Activated T-helper 17 cell treated with anti-CD3 and anti-CD28 coated beads, Interleukin-2, amount 50 U/mL, for 72 hours (primary cell): ENCODE results near the gene TAF9. TPM values are rescaled to one million over a fixed set of nuclear protein-coding genes. Genes with fewer than 3 reads are reported as not detected.
"Not testable (repeated sequence)": the region's sequence is repeated elsewhere in the genome, so short reads cannot be mapped to it uniquely, and the experiment has no call there.

Experiments used
- ATAC-seq: fragments of 150-1000 bp; cut with Tn5 transposase; replicated peaks from 2 replicates; pipeline ENCODE4 v1.10.0; 2021; ENCODE audit warnings: mild to moderate bottlenecking, moderate library complexity
- H3K27ac Mint-ChIP-seq: one replicate; pipeline ENCODE4 v1.8.0; 2022; ENCODE audit warnings: mixed read lengths
- H3K27me3 Mint-ChIP-seq: one replicate; pipeline ENCODE4 v1.8.0; 2022; ENCODE audit warnings: mixed read lengths
- H3K36me3 Mint-ChIP-seq: one replicate; pipeline ENCODE4 v1.8.0; 2022; ENCODE audit warnings: low read depth, mild to moderate bottlenecking, mixed read lengths
- H3K4me1 Mint-ChIP-seq: one replicate; pipeline ENCODE4 v1.8.0; 2022; ENCODE audit warnings: mixed read lengths
- H3K4me3 Mint-ChIP-seq: one replicate; pipeline ENCODE4 v1.8.0; 2022; ENCODE audit warnings: mild to moderate bottlenecking, mixed read lengths
- H3K9me3 Mint-ChIP-seq: one replicate; pipeline ENCODE4 v1.8.0; 2022; ENCODE audit warnings: mixed read lengths
- total RNA-seq, 2 donors: library from RNA; stranded (reverse); gene quantifications; one replicate each; pipeline ENCODE4 v1.2.3, GENCODE V29; 2022

Gene TAF9
- total RNA-seq, 2 donors from 2014 or later = 60.0 to 89.0 TPM

DNA sequence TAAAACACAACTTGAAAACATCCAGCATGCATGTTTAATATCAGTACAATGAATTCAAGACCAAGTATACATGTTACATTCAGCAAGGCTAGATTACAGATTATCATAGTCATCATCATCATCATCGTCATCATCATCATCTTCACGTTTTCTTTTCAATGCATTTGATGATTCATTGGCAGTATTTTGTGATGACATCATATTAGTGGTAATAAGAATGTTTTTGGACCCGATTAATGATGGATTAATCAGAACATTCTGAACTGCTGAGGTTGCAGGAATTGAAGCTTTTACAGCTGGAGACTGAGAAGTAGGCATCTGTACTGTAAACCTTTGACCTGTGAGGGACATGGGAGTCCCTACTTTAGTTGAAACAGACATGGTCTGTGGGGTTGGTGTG is 4.5 kb downstream of the TAF9 start:
- Mint-ChIP-seq H3K4me1 (peaks cover 12% of the 10 kb centered on the region), H3K36me3 (peaks cover 99% of the 10 kb centered on the region), H3K4me3 (no peak overlapping the region), H3K9me3 (no peaks in the 10 kb centered on the region), H3K27ac (no peak overlapping the region), H3K27me3 (no peaks in the 10 kb centered on the region)
- no peak for ATAC-seq

DNA sequence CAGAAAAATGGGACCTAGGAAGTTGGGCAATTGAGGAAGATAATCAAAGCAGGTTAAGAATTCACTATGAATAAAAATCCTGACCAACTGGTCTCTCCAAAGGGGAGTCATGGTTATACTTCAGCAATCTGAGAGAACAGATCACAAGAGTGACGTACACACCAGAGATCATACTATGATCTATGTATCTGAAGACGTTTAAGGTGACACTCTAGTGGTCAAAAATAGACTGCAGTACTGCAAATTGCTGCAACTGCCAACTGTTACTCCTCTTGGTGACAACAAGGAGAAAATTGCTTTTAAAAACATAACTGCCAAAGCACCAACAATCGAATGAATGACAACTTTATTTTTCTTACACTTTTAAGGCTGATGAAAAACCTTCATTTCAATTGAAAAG is 4.9 kb downstream of the TAF9 start:
- Mint-ChIP-seq H3K27ac (no peak overlapping the region), H3K36me3 (peaks cover 99% of the 10 kb centered on the region), H3K4me1 (peaks cover 12% of the 10 kb centered on the region), H3K9me3 (no peaks in the 10 kb centered on the region), H3K27me3 (no peaks in the 10 kb centered on the region), H3K4me3 (no peak overlapping the region)
- no peak for ATAC-seq

DNA sequence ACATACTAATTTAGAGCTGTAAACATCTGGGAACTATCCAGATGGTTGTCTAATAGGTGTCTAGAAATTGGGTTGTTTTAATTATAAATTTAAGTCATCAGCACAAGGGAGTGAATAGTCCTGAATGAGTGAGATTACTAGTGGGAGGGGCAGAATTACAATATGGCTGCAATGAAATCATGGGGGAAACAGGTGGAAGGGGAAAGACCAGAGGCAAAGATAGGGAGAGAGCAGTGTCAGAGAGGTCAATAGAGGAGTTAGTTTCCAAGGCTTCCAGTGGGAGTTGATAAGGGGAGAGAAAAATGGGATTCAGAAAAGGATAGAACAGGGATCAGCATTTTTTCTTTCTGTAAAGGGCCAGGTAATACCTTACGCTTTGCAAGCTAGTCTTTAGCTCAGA is 8.9 kb downstream of the TAF9 start:
- H3K4me3 Mint-ChIP-seq = no peak overlapping the region
- no peak for ATAC-seq
- peak overlapping the region; percentile 0 for H3K27ac Mint-ChIP-seq
- H3K27me3 Mint-ChIP-seq = no peaks in the 10 kb centered on the region
- H3K4me1 Mint-ChIP-seq = peaks cover 5% of the 10 kb centered on the region
- no peaks in the 10 kb centered on the region for H3K9me3 Mint-ChIP-seq
- peaks cover 92% of the 10 kb centered on the region for H3K36me3 Mint-ChIP-seq

DNA sequence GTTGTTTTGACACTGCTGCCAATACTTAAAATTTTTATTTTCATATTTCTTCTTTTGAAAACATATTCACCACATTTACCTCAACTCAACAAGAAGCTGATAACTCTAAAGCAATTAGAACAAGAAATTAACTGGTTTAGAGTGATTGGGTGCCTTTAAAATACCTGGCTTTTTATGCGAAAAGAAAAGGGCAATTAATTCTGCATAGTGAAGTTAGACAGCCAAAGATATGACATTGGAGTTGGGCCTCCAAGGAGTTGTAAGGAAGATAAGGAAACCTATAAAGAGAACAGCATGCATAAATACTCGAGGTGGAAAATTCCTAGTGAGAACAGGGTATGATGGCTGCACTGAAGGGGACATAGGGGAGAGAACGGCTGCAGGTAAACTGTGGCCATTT is 9.6 kb downstream of the TAF9 start:
- peaks cover 5% of the 10 kb centered on the region for H3K4me1 Mint-ChIP-seq
- H3K27ac Mint-ChIP-seq = no peak overlapping the region
- no peak for ATAC-seq
- no peaks in the 10 kb centered on the region for H3K9me3 Mint-ChIP-seq
- H3K4me3 Mint-ChIP-seq = no peak overlapping the region
- peaks cover 92% of the 10 kb centered on the region for H3K36me3 Mint-ChIP-seq
- H3K27me3 Mint-ChIP-seq = no peaks in the 10 kb centered on the region

DNA sequence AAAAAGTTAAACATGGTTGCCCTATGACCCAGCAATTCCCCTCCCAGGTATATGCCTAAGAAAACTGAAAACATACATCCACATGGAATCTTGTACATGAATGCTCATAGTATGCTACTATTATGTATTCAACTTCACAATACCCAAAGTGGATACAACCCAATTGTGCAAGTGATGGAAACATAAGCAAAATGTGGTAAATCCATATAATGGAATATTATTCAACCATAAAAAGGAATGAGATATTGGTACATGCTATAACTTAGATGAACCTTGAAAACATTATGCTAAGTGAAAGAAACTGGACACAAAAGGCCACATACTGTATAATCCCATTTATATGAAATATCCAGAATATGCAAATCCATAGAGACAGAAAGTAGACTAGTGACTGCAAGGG is 18.7 kb downstream of the TAF9 start:
- ATAC-seq = no peak
- H3K9me3 Mint-ChIP-seq = no peaks in the 10 kb centered on the region
- peaks cover 56% of the 10 kb centered on the region for H3K36me3 Mint-ChIP-seq
- no peak overlapping the region for H3K27ac Mint-ChIP-seq
- H3K27me3 Mint-ChIP-seq = no peaks in the 10 kb centered on the region
- H3K4me3 Mint-ChIP-seq = no peak overlapping the region
- no peaks in the 10 kb centered on the region for H3K4me1 Mint-ChIP-seq

DNA sequence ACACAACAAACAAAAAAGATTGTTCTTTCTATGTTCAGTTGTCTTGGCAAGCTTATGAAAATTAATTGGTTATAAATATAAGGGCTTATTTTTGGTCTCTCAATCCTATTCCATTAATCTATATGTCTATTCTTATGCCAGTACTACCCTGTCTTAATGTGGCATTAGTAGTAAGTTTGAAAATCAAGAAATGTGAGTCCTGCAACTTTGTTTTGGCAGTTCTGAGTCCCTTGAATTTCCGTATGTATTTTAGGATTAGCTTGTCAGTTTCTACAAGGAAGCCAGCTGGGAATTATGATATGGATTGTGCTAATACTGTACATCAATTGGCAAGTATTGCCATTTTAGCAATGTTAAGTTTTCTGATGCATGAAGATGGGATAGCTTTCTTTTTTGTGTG is 26.2 kb downstream of the TAF9 start:
- H3K4me1 Mint-ChIP-seq = no peaks in the 10 kb centered on the region
- no peak for ATAC-seq
- H3K27me3 Mint-ChIP-seq = no peaks in the 10 kb centered on the region
- no peak overlapping the region for H3K27ac Mint-ChIP-seq
- H3K4me3 Mint-ChIP-seq = no peak overlapping the region
- no peaks in the 10 kb centered on the region for H3K36me3 Mint-ChIP-seq
- no peaks in the 10 kb centered on the region for H3K9me3 Mint-ChIP-seq

DNA sequence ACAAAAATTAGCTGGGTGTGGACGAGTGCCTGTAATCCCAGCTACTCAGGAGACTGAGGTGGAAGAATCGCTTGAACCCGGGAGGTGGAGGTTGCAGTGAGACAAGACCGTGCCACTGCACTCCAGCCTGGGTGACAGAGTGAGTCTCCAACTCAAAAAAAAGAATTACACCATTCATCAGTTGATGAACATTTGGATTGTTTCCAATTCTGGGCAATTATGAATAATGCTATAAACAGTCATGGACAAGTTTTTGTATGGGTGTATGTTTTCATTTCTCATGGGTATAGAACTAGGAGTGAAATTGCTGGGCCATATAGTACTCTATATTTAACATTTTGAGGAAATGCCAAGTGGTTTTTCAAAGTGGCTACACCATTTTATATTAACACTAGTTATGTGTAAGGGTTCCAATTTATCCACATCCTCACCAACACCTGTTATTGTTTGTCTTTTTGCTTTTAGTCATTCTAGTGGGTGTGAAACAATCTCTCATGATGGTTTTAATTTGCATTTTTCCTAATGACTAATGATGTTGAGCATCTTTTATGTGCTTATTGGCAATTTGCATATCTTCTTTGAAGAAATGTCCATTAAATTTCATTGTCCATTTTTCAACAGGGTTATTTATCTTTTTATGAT is 27.7 kb downstream of the TAF9 start:
- peak; percentile 45 for ATAC-seq
- Mint-ChIP-seq H3K9me3 (no peaks in the 10 kb centered on the region), H3K27me3 (no peaks in the 10 kb centered on the region), H3K27ac (no peak overlapping the region), H3K4me1 (no peaks in the 10 kb centered on the region), H3K4me3 (no peak overlapping the region), H3K36me3 (no peaks in the 10 kb centered on the region)

DNA sequence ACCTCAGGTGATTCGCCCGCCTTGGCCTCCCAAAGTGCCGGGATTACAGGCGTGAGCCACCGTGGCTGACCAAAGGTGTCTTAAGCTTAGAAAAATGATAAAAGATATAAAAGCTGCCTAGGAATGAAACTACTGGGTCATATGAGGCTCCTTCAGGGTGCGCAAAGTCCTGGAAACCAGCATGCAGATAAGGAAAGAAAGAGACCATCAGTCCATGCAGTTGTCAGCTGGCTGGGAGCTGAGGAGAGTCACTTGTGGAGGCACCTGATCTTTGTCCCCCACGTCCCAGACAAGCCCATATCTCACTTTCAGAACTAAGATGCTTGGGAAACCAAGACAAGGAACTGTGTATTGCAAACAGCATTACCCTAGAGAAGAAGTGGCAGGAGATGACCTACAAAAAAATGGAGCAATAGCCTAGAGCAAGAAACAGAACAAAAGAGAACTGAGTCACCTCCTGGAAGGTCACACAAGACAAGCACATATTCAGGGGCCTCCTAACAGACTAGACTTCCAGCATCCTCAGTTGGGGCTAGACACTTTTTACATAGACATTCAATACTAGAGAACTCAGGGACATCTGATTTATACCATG is 33.9 kb downstream of the TAF9 start:
- Mint-ChIP-seq H3K4me1 (peaks cover 17% of the 10 kb centered on the region), H3K9me3 (no peaks in the 10 kb centered on the region), H3K36me3 (peaks cover 5% of the 10 kb centered on the region), H3K4me3 (no peak overlapping the region), H3K27ac (no peak overlapping the region), H3K27me3 (no peaks in the 10 kb centered on the region)
- no peak for ATAC-seq

DNA sequence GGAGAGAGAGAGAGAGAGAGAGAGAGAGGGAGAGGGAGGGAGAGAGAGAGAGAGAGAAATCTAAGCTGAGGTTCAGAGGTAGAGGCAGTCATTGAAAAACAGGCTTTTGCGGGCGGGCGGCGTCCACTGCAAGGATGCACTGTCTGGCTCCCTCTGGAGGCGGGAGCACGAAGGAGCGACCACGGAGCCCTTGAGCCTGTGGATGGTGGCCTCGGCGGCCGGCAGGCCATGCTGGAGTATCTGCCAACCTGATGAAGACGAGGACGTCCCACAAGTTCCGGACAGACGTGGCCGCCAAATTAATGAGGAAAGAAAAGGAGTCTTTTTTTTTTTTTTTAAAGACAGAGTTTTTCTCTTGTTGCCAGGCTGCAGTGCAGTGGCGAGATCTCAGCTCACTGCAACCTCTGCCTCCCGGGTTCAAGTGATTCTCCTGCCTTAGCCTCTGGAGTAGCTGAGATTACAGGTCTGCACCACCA is 34.5 kb downstream of the TAF9 start:
- H3K4me3 Mint-ChIP-seq = peak overlapping the region; percentile 37
- H3K27ac Mint-ChIP-seq = no peak overlapping the region

DNA sequence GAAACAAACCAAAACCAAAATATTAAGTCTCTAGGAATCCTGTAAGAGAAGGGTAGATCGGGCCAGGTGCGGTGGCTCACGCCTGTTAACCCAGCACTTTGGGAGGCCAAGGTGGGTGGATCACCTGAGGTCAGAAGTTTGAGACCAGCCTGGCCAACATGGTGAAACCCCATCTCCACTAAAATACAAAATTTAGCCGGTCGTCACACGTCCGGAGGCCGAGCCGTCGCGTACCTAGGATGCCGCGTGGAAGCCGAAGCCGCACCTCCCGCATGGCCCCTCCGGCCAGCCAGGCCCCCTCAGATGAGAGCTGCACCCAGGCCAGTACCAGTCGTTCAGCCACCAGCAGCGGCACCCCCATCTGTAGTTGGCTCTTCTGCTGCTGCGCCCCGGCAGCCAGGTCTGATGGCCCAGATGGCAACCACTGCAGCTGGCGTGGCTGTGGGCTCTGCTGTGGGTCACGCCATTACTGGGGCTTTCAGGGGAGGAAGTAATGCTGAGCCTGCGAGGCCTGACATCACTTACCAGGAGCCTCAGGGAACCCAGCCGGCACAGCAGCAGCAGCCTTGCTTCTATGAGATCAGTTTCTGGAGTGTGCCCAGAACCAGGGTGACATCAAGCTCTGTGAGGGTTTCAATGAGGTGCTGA is 35.5 kb downstream of the TAF9 start:
- not testable (repeated sequence) for H3K36me3 Mint-ChIP-seq, H3K27me3 Mint-ChIP-seq, ATAC-seq, H3K9me3 Mint-ChIP-seq, H3K27ac Mint-ChIP-seq
- H3K4me3 Mint-ChIP-seq = peak overlapping the region; percentile 94
- H3K4me1 Mint-ChIP-seq = peaks cover 17% of the 10 kb centered on the region

More for the DNA sequence above, 34.5 kb downstream of the TAF9 start:
- H3K36me3 Mint-ChIP-seq = peaks cover 5% of the 10 kb centered on the region
- peaks cover 17% of the 10 kb centered on the region for H3K4me1 Mint-ChIP-seq
- no peaks in the 10 kb centered on the region for H3K9me3 Mint-ChIP-seq
- no peaks in the 10 kb centered on the region for H3K27me3 Mint-ChIP-seq
- ATAC-seq = peak; percentile 79

DNA sequence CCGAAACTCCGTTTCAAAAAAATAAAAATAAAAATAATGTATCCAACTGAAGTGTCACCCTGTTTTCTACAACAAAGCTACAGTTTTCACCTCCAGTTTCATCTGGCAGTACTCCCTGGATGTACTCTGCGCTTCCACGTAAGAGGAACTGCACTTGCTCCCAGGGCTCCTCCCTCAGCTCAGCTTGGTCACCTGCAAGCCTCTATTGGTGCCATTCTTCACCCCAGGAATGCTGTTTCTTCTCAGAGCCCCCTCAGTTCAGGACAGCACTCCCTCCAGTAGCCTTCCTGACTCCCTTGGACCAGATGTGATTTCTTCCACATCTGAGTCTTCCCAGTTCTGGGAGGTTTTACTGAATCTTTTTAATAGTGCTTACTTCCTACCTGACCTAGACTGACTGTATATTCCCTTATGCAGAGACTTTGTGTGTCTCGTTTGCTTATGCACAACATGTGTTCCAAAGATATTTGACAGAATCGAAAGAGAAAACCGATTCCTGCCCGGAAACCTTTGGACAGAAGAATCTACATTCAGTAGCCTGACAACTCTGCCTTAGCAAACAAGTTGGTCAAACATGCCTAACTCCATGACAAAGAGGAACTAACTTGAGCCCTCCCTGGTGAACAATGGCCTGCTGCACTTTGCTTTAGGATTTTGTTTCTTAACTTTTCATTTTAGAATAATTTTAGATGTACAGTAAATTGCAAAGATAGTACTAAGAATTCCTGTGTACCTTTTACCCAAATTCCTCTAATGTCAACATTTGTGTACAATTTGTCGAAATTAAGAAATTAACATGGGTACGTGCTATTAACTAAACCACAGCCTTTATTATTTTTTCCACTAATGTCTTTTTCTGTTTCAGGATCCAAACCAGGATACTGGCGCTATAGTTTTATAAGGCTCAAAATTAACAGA is 37.5 kb downstream of the TAF9 start:
- Mint-ChIP-seq H3K27me3 (no peaks in the 10 kb centered on the region), H3K4me3 (peak overlapping the region; percentile 94), H3K4me1 (peaks cover 17% of the 10 kb centered on the region), H3K9me3 (no peaks in the 10 kb centered on the region), H3K36me3 (peaks cover 5% of the 10 kb centered on the region), H3K27ac (peak overlapping the region; percentile 95)
- ATAC-seq = no peak

DNA sequence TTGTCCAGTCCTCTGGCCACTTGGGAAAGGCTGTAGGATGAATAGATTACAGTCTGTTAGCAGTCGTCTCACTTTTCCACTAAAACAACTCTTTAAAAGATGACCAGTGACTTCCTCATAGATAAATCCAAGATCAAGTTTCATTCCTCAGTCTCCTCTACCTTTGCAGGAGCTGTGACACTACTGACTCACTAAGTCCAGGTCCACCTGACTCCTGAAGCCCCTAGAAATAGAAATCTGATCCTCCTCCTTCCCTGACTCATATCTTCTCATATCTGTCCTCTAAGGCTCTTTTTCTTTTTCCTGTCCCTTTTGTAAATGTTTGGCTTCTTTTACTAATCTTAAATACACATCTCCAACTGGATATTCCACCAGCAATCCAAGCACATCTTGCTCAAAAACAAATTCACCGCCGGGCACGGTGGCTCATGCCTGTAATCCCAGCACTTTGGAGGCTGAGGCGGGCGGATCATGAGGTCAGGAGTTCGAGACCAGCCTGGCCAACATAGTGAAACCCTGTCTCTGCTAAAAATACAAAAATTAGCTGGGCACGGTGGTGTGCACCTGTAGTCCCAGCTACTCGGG is 39.3 kb downstream of the TAF9 start:
- Mint-ChIP-seq H3K4me1 (peaks cover 17% of the 10 kb centered on the region), H3K27me3 (no peaks in the 10 kb centered on the region), H3K36me3 (peaks cover 5% of the 10 kb centered on the region), H3K4me3 (no peak overlapping the region), H3K27ac (no peak overlapping the region), H3K9me3 (no peaks in the 10 kb centered on the region)
- ATAC-seq = no peak

DNA sequence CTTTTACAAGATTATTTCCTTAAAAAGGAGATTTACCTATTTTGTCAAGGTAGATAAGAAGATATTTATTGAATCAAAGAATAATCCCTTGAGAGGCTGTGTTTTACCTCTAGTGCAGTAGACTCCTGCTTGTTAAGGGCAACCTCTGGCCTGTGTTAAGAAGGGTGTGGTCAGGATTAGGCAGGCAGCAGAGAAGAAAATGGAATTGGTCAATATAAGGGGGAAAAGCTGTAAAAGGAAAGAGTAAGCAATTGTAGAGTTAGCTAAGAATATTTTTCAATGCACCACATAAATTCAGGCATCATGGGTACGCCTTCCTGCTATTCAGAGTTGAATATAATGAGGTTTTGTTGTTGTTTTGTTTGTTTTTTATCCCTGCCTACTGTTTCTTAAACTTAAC is 43.0 kb downstream of the TAF9 start:
- no peak for ATAC-seq
- Mint-ChIP-seq H3K27me3 (no peaks in the 10 kb centered on the region), H3K4me1 (peaks cover 4% of the 10 kb centered on the region), H3K4me3 (no peak overlapping the region), H3K9me3 (no peaks in the 10 kb centered on the region), H3K27ac (no peak overlapping the region), H3K36me3 (no peaks in the 10 kb centered on the region)

DNA sequence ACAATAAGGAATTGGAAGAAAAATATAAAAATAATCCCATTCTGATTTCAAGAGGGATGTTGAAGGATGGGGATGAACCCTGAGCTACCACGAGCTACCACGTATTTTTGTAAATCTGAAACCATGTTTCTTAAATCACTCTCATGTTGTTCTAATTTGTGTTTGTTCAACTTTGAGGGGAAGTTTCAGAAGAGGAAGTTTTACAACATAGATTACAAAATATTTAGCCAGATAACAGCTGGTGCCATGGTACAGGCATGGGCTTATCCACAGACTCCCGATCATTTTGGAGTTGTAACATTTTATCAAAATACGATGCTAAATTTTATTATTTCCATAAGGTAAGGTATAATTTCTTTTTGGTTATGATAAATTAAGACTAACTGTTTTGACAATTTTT is 51.9 kb downstream of the TAF9 start:
- no peak for ATAC-seq
- Mint-ChIP-seq H3K27ac (no peak overlapping the region), H3K27me3 (no peaks in the 10 kb centered on the region), H3K36me3 (peaks cover 42% of the 10 kb centered on the region), H3K4me1 (no peaks in the 10 kb centered on the region), H3K9me3 (no peaks in the 10 kb centered on the region), H3K4me3 (no peak overlapping the region)
